IMR-90 (cell line): ENCODE results near the gene ATG7. TPM values are rescaled to one million over a fixed set of nuclear protein-coding genes. Genes with fewer than 3 reads are reported as not detected.

Experiments used
- ATAC-seq: fragments of 200-7000 bp; cut with Tn5 transposase; 2 replicates; pipeline ENCODE4 v1.9.1; 2020; ENCODE audit warnings: low read depth, mild to moderate bottlenecking, moderate library complexity
- BruUV-seq: library from RNA; stranded (reverse); fragments of 400-500 nt; replicated peaks from 2 replicates; lab custom pipeline; 2021; lab: Mats Ljungman, UMichigan
- CTCF ChIA-PET: fragments of 300-600 bp; formaldehyde crosslinking; extraction: SDS; loops from one replicate; lab custom pipeline; 2021; ENCODE audit warnings: antibody characterized with exemption; lab: Yijun Ruan, JAX
- POLR2A ChIA-PET: fragments of 300-600 bp; sonication (Branson Sonifier 250); formaldehyde crosslinking; loops from one replicate; lab custom pipeline; 2022; ENCODE audit warnings: antibody characterized with exemption; ENCODE audit not compliant: unreplicated experiment; lab: Charles Lee
- DNase-seq: peaks from one replicate; pipeline ENCODE4 v3.0.0; 2013
- H2AFZ ChIP-seq: replicated peaks from 2 replicates; pipeline ENCODE3; 2013; ENCODE audit warnings: low read length, mild to moderate bottlenecking; ENCODE audit not compliant: poor library complexity
- H2AK5ac ChIP-seq: 2 replicates; pipeline ENCODE4 v1.6.1; 2013; ENCODE audit warnings: low read depth, low read length, inconsistent platforms
- H2AK9ac ChIP-seq: replicated peaks from 2 replicates; pipeline ENCODE3; 2013; ENCODE audit warnings: mild to moderate bottlenecking, low read depth, low read length, moderate library complexity; ENCODE audit not compliant: poor library complexity
- H2BK120ac ChIP-seq: 2 replicates; pipeline ENCODE4 v1.6.1; 2013; ENCODE audit warnings: low read depth, low read length, inconsistent platforms
- H2BK15ac ChIP-seq: 3 replicates; pipeline ENCODE4 v1.6.1; 2013; ENCODE audit warnings: low read depth, low read length, inconsistent platforms
- H2BK20ac ChIP-seq: 2 replicates; pipeline ENCODE4 v1.6.1; 2013; ENCODE audit warnings: low read depth, mild to moderate bottlenecking, inconsistent platforms, low read length, moderate library complexity
- H2BK5ac ChIP-seq: 2 replicates; pipeline ENCODE4 v1.6.1; 2013; ENCODE audit warnings: mild to moderate bottlenecking, low read depth, low read length, inconsistent platforms; ENCODE audit not compliant: poor library complexity, severe bottlenecking
- H3K14ac ChIP-seq: replicated peaks from 2 replicates; pipeline ENCODE4 v1.6.1; 2013; ENCODE audit warnings: low read depth, low read length, inconsistent platforms
- H3K18ac ChIP-seq: 2 replicates; pipeline ENCODE4 v1.6.1; 2013; ENCODE audit warnings: low read depth, low read length, control low read depth
- H3K23ac ChIP-seq: 2 replicates; pipeline ENCODE4 v1.6.1; 2013; ENCODE audit warnings: low read depth, low read length, inconsistent platforms
- H3K27ac ChIP-seq: 2 replicates; pipeline ENCODE4 v1.5.1; 2013; ENCODE audit warnings: mild to moderate bottlenecking, control low read depth, low read length; ENCODE audit not compliant: insufficient read depth
- H3K27me3 ChIP-seq: 2 replicates; pipeline ENCODE4 v1.6.1; 2013; ENCODE audit warnings: low read length; ENCODE audit not compliant: control insufficient read depth, insufficient read depth
- H3K36me3 ChIP-seq: 2 replicates; pipeline ENCODE4 v1.6.1; 2013; ENCODE audit warnings: low read length, mixed read lengths; ENCODE audit not compliant: control insufficient read depth, insufficient read depth
- H3K4ac ChIP-seq: 2 replicates; pipeline ENCODE4 v1.6.1; 2013; ENCODE audit warnings: low read depth, low read length, inconsistent platforms
- H3K4me1 ChIP-seq: 2 replicates; pipeline ENCODE4 v1.6.1; 2013; ENCODE audit warnings: low read length, mixed read lengths; ENCODE audit not compliant: control insufficient read depth, insufficient read depth
- H3K4me2 ChIP-seq: 2 replicates; pipeline ENCODE4 v1.6.1; 2013; ENCODE audit warnings: low read depth, mild to moderate bottlenecking, control low read depth, low read length, moderate library complexity
- H3K4me3 ChIP-seq: 2 replicates; pipeline ENCODE4 v1.5.1; 2013; ENCODE audit warnings: low read depth, mild to moderate bottlenecking, control low read depth, low read length, moderate library complexity; ENCODE audit not compliant: insufficient read depth
- H3K56ac ChIP-seq: 2 replicates; pipeline ENCODE4 v1.6.1; 2013; ENCODE audit warnings: low read length, inconsistent platforms; ENCODE audit not compliant: insufficient read depth; ENCODE audit errors: extremely low read depth
- H3K79me1 ChIP-seq, 2 experiments: 2 replicates each; pipeline ENCODE4 v1.6.1; 2013; ENCODE audit warnings: low read length in 2 of 2, inconsistent platforms in 1 of 2, low read depth in 1 of 2
- H3K9ac ChIP-seq: 2 replicates; pipeline ENCODE4 v1.6.1; 2013; ENCODE audit warnings: low read depth, low read length, control low read depth
- H3K9me1 ChIP-seq: 2 replicates; pipeline ENCODE4 v1.6.1; 2013; ENCODE audit warnings: low read length, inconsistent platforms; ENCODE audit not compliant: insufficient read depth
- H3K9me3 ChIP-seq: 2 replicates; pipeline ENCODE4 v1.6.1; 2013; ENCODE audit warnings: low read length; ENCODE audit not compliant: control insufficient read depth, insufficient read depth
- H4K20me1 ChIP-seq: 2 replicates; pipeline ENCODE4 v1.6.1; 2013; ENCODE audit warnings: low read length, inconsistent platforms; ENCODE audit not compliant: insufficient read depth
- H4K5ac ChIP-seq: 2 replicates; pipeline ENCODE4 v1.6.1; 2013; ENCODE audit warnings: mild to moderate bottlenecking, low read depth, low read length, control low read depth
- H4K8ac ChIP-seq, 2 experiments: 2 replicates each; pipeline ENCODE4 v1.6.1; 2013; ENCODE audit warnings: low read depth in 2 of 2, low read length in 2 of 2, control low read depth in 1 of 2, inconsistent platforms in 1 of 2
- H4K91ac ChIP-seq: 2 replicates; pipeline ENCODE4 v1.6.1; 2013; ENCODE audit warnings: low read depth, low read length, inconsistent platforms; ENCODE audit not compliant: insufficient read depth
- MAFK ChIP-seq: IDR thresholded peaks from 2 replicates; pipeline ENCODE4 v1.6.1; 2012; ENCODE audit warnings: low read depth, low read length, improper control_type of control experiment
- WGBS, 2 experiments: methylation state at CpG; one replicate each; pipeline versions ENCODE4 v1.1.5 to v1.1.7; 2013; ENCODE audit warnings: missing lambda C conversion rate in 2 of 2; ENCODE audit not compliant: insufficient read length in 1 of 2; ENCODE audit errors: extremely low coverage in 2 of 2; 5-methylcytosine and 5-hydroxymethylcytosine counted together
- dilution Hi-C: fragments of 300-500 bp; cut with HindIII; formaldehyde crosslinking; loops from one replicate; pipeline ENCODE4 v1.14.3; 2018; ENCODE audit warnings: low sequenced_read_pairs; ENCODE audit not compliant: unreplicated experiment
- in situ Hi-C: fragments of 300-500 bp; cut with MboI; formaldehyde crosslinking; loops from 3 replicates; pipeline ENCODE4 v1.14.3; 2019; ENCODE audit warnings: low sequenced_read_pairs, inconsistent platforms, mixed read lengths
- intact Hi-C: fragments of 100-400 bp; cut with micrococcal nuclease; formaldehyde crosslinking; loops from 2 replicates; pipeline ENCODE4 v1.10.0; 2022
- polyA plus RNA-seq, 3 experiments: library from polyadenylated mRNA; depleted of rRNA; stranded (reverse); fragments of >200 nt; gene quantifications; 2 replicates each; pipeline ENCODE4 v1.2.3, GENCODE V29; 2012; ENCODE audit warnings: low replicate concordance in 1 of 3
- total RNA-seq: library from RNA; depleted of rRNA; stranded (reverse); fragments of >200 nt; gene quantifications from 2 replicates; pipeline ENCODE4 v1.2.3, GENCODE V29; 2012
- TF ChIP-seq, protein P1 (sequence below): fragments of 150-350 bp; IDR thresholded peaks from 2 replicates; pipeline ENCODE4 v1.6.1; 2017; ENCODE audit warnings: mild to moderate bottlenecking, antibody characterized with exemption, low read length, low read depth

Gene ATG7
- total and polyA plus RNA-seq, 2 of the 4 experiments (the other 2 are of a cell fraction), result 15.6 to 51.4 TPM

DNA sequence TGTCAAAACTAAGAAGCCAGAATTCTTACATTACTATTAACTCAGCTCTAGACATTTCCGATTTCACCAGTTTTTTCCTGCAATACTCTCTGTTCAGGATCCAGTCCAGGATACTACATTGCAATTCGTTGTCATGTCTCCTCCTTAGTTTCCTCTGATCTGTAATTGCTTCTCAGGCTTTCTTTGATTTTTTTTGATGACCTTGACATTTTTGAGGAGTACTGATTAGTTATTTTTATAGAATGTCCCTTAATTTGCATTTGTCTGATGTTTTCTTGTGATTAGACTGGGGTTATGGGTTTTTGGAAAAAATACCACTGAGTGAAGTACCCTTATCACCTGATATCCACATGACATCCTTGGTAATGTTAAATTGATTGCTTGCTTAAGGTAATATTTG lies 57.6 kb downstream of the ATG7 start:
- peaks cover 10% of the 10 kb centered on the region for H3K4me1 ChIP-seq
- no peak overlapping the region for H2AK5ac ChIP-seq
- no peak overlapping the region for H3K56ac ChIP-seq
- peaks cover 4% of the 10 kb centered on the region; the same call in 1 of the 2 replicates for H3K9me1 ChIP-seq
- no peak overlapping the region for H2AK9ac ChIP-seq
- H3K9ac ChIP-seq, result no peak overlapping the region
- no peak overlapping the region for H3K4ac ChIP-seq
- BruUV-seq, result no TSS peak
- H2AFZ ChIP-seq, result no peak overlapping the region
- ChIA-PET CTCF (no interaction called here), POLR2A (no interaction called here)
- DNase-seq (no peak), ATAC-seq (no peak)
- H3K4me3 ChIP-seq, result no peak overlapping the region
- TF ChIP-seq MAFK, result peak; percentile 89
- TF ChIP-seq, protein P1, sequence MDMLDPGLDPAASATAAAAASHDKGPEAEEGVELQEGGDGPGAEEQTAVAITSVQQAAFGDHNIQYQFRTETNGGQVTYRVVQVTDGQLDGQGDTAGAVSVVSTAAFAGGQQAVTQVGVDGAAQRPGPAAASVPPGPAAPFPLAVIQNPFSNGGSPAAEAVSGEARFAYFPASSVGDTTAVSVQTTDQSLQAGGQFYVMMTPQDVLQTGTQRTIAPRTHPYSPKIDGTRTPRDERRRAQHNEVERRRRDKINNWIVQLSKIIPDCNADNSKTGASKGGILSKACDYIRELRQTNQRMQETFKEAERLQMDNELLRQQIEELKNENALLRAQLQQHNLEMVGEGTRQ, result no peak
- H3K27ac ChIP-seq, result no peak overlapping the region
- H3K14ac ChIP-seq, result no peak overlapping the region
- H3K18ac ChIP-seq, result no peak overlapping the region
- no peak overlapping the region for H2BK5ac ChIP-seq
- in situ Hi-C loops (loop anchor here (10.0 to 25.0 kb wide), 3 partner anchors 167 to 567 kb away; partner anchors contain the start of gene HRH1), dilution Hi-C loops (no loop called here), intact Hi-C loops (loop anchor here (5.0 kb wide), 1 partner anchor 92 kb away; no protein-coding TSS in a partner anchor)
- H4K20me1 ChIP-seq, result no peaks in the 10 kb centered on the region
- H2BK15ac ChIP-seq, result no peak overlapping the region
- H4K8ac ChIP-seq, result no peak overlapping the region; a peak in 1 of 4 replicates
- no peaks in the 10 kb centered on the region for H3K9me3 ChIP-seq
- H3K27me3 ChIP-seq, result no peaks in the 10 kb centered on the region
- no peak overlapping the region for H4K91ac ChIP-seq
- no peak overlapping the region for H4K5ac ChIP-seq
- H2BK20ac ChIP-seq, result no peak overlapping the region
- H3K23ac ChIP-seq, result no peak overlapping the region
- H3K4me2 ChIP-seq, result no peak overlapping the region
- peaks cover 5% of the 10 kb centered on the region; the same call in 1 of the 2 replicates for H3K36me3 ChIP-seq
- no peak overlapping the region for H2BK120ac ChIP-seq
- WGBS, 2 experiments, result 100% methylated on average over 1 of the region's 2 CpGs; no CpG with 5 or more reads in 1 of the 2 experiments
- peaks cover 0 to 4% of the 10 kb centered on the region in 2 experiments; a peak in 2 of 4 replicates for H3K79me1 ChIP-seq
